Fibroblast of pulmonary artery (primary cell): ENCODE data around the gene ODAD3.

Experiments used
- DNase-seq: peaks from one replicate; pipeline ENCODE4 v3.0.0-alpha.2; 2010; ENCODE audit warnings: low read depth
- H3K4me3 ChIP-seq: replicated peaks from 2 replicates; pipeline ENCODE4 v1.5.1; 2011; ENCODE audit warnings: low read depth, mild to moderate bottlenecking, control low read depth, low read length, moderate library complexity
- TF ChIP-seq, protein P1 (sequence below): IDR thresholded peaks from 2 replicates; pipeline ENCODE4 v1.5.1; 2011; ENCODE audit warnings: mild to moderate bottlenecking, control low read depth, low read length, inconsistent platforms; ENCODE audit errors: missing control alignments

The ODAD3 gene

GRCh38 chr19:11435057-11435832, at the start of gene ODAD3, which contains the start of gene PRKCSH:
TSS of gene ODAD3 (minus strand) at chr19:11435121. CDS start at chr19:11435016, 105 bp downstream.
TSS of gene PRKCSH (plus strand) at chr19:11435635. CDS start at chr19:11436118, 483 bp downstream.
- DNase-seq, result peak; percentile 100
- TF ChIP-seq, protein P1, sequence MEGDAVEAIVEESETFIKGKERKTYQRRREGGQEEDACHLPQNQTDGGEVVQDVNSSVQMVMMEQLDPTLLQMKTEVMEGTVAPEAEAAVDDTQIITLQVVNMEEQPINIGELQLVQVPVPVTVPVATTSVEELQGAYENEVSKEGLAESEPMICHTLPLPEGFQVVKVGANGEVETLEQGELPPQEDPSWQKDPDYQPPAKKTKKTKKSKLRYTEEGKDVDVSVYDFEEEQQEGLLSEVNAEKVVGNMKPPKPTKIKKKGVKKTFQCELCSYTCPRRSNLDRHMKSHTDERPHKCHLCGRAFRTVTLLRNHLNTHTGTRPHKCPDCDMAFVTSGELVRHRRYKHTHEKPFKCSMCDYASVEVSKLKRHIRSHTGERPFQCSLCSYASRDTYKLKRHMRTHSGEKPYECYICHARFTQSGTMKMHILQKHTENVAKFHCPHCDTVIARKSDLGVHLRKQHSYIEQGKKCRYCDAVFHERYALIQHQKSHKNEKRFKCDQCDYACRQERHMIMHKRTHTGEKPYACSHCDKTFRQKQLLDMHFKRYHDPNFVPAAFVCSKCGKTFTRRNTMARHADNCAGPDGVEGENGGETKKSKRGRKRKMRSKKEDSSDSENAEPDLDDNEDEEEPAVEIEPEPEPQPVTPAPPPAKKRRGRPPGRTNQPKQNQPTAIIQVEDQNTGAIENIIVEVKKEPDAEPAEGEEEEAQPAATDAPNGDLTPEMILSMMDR, result peak; percentile 79
- peak within 1 kb of the TSS; percentile 99 for H3K4me3 ChIP-seq

DNA sequence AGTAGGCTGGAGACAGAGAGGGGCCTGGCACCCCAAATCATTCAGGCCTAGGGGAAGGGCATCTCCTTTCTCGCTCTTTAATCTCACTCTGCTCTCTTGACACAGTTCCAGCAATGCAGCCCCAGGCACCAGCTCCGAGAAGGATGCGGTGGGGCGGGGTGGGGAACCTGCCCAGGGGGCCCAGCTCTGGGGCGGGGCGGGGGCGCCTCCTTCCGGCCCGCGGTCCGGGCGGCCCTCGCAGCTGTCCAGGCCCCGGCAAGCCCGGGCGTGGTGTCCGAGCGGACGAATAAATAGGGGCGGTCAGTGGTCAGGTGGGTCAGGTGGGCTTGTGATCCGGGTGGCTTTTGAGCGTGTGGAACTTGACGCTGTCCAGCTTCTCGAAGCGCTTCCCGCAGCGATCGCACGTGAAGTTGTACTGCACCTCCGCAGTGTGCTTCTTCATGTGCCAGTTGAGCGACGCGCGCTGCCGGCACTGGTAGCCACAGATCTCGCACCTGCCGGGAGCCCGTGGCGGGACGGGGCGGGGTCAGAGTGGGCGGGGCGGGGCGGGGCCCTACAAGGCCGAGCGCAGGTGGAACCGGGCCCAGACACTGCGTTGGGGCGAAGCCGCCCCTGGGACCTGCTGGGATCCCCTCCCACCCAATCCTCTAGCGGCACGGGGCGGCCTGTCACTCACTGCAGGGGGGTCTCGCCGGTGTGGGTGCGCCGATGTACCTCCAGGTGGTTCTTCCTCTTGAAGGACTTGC, 48.6 kb upstream of the ODAD3 start:
- no peak overlapping the region for H3K4me3 ChIP-seq
- DNase-seq, result no peak
- TF ChIP-seq, protein P1, result no peak

- TF ChIP-seq, protein P1, result peak; percentile 46
- H3K4me3 ChIP-seq, result peak overlapping the region; percentile 49
- peak; percentile 88 for DNase-seq
These were observed 47.6 kb upstream of the ODAD3 start for GRCh38 chr19:11482384-11483050.

DNA sequence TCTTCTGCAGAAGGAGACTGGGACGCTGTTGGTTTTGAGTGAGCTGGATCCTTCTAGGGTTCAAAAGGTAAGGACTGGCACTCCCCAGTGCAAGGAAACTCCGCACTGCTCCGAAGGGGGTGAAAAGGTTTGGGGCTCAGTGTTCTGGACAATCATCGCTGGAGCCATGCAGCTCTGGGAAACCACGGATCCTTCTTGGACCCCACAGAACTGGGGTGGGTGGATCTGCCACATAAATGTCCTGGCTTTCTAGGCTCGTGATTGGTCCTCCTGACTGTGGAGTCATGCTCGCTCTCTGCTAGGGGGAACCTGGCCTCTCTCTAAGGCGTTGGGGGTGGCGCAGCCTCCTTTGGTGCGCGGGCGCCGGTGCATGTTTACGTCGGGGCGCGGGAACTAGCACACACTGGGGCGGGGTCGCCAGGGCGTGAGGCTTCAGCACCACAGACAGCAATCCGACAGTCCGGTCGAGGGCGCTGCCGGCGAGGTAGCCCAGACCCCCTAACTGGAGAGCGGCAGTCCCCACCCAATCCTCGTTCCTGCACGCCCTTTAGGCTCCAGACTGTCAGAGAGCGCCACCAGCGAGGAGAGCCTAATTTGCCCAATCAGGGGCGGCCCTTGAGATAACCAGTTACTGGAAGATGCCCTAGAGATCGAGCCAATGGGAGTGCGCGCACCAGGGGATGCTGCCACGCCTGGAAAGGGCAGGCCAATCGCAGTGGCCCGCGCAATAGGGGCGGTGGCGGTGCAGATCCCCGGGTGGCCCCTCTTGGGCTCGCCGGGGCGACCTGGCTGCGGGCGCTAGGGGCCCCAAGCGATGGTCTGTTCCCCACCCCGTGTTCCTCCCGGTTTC, 46.8 kb upstream of the ODAD3 start:
- DNase-seq, result peak; percentile 91
- TF ChIP-seq, protein P1, result no peak
- peak overlapping the region; percentile 49 for H3K4me3 ChIP-seq

GRCh38 chr19:11480715-11481533, 46.0 kb upstream of the ODAD3 start, which contains the start of gene ELAVL3:
TSS of gene ELAVL3 (minus strand) at chr19:11481046. CDS start at chr19:11480608, 438 bp downstream.
- TF ChIP-seq, protein P1, result no peak
- no peak for DNase-seq
- no peak within 1 kb of the TSS for H3K4me3 ChIP-seq
